HepG2 (cell line): ENCODE data around the gene PHLPP2. TPM values are rescaled to one million over a fixed set of nuclear protein-coding genes. Genes with fewer than 3 reads are reported as not detected.

Source experiments
- BATF2 ChIP-seq: sonication (generic); formaldehyde crosslinking; IDR thresholded peaks from 2 replicates; pipeline ENCODE4 v1.8.0; 2022; ENCODE audit warnings: mild to moderate bottlenecking, missing genetic modification reagents, moderate library complexity
- E2F5 ChIP-seq: sonication (generic); formaldehyde crosslinking; conservative IDR thresholded peaks from 2 replicates; pipeline ENCODE4 v1.4.0; 2020; ENCODE audit warnings: missing genetic modification reagents
- FIP1L1 ChIP-seq: fragments of 200-400 bp; formaldehyde crosslinking; IDR thresholded peaks from 2 replicates; pipeline ENCODE4 v1.6.1; 2018; ENCODE audit warnings: low read depth, mild to moderate bottlenecking, low read length, moderate library complexity, borderline replicate concordance; ENCODE audit not compliant: insufficient read depth
- FOSL2 ChIP-seq: sonication (generic); formaldehyde crosslinking; IDR thresholded peaks from 2 replicates; pipeline ENCODE4 v1.4.0; 2020; ENCODE audit warnings: missing genetic modification reagents
- FOXJ3 ChIP-seq: sonication (generic); formaldehyde crosslinking; IDR thresholded peaks from 2 replicates; pipeline ENCODE4 v1.4.0; 2020; ENCODE audit warnings: missing genetic modification reagents, mild to moderate bottlenecking, borderline replicate concordance
- FOXP1 ChIP-seq, 2 experiments: fragments of 450-650 bp in 1 of 2; IDR thresholded peaks; 2 replicates each; pipeline ENCODE4 v1.6.1; 2017 to 2018; ENCODE audit warnings: antibody characterized with exemption in 1 of 2
- GABPB1 ChIP-seq: IDR thresholded peaks from 2 replicates; pipeline ENCODE4 v1.6.1; 2016; ENCODE audit warnings: mild to moderate bottlenecking, missing genetic modification reagents, moderate library complexity, missing compliant biosample characterization
- GPN1 ChIP-seq: sonication (generic); formaldehyde crosslinking; IDR thresholded peaks from 2 replicates; pipeline ENCODE4 v1.5.1; 2020; ENCODE audit warnings: missing genetic modification reagents, borderline replicate concordance
- IKZF5 ChIP-seq: IDR thresholded peaks from 2 replicates; pipeline ENCODE4 v1.6.1; 2018; ENCODE audit warnings: missing genetic modification reagents, mild to moderate bottlenecking, missing compliant biosample characterization
- IRF1 ChIP-seq: sonication (generic); formaldehyde crosslinking; IDR thresholded peaks from 2 replicates; pipeline ENCODE4 v1.4.0; 2020; ENCODE audit warnings: low read depth, mild to moderate bottlenecking, missing genetic modification reagents
- KAT7 ChIP-seq: IDR thresholded peaks from 2 replicates; pipeline ENCODE4 v1.6.1; 2018; ENCODE audit warnings: borderline replicate concordance, missing compliant biosample characterization
- NCOA2 ChIP-seq: sonication (generic); formaldehyde crosslinking; IDR thresholded peaks from 2 replicates; pipeline ENCODE4 v1.8.0; 2022; ENCODE audit warnings: inconsistent platforms
- NCOR1 ChIP-seq: fragments of 200-600 bp; sonication (generic); IDR thresholded peaks from 2 replicates; pipeline ENCODE4 v1.7.0; 2017; ENCODE audit warnings: antibody characterized with exemption, low read length, borderline replicate concordance
- NFE2L1 ChIP-seq: sonication (generic); formaldehyde crosslinking; IDR thresholded peaks from 2 replicates; pipeline ENCODE4 v1.4.0; 2020; ENCODE audit warnings: missing genetic modification reagents, mild to moderate bottlenecking, borderline replicate concordance
- PHF8 ChIP-seq: sonication (generic); formaldehyde crosslinking; IDR thresholded peaks from 2 replicates; pipeline ENCODE4 v1.5.0; 2020; ENCODE audit warnings: missing genetic modification reagents
- RORA ChIP-seq: sonication (generic); formaldehyde crosslinking; IDR thresholded peaks from 2 replicates; pipeline ENCODE4 v1.5.0; 2020; ENCODE audit warnings: mild to moderate bottlenecking, missing genetic modification reagents, moderate library complexity
- SP1 ChIP-seq, 2 experiments: fragments of 450-650 bp in 1 of 2; sonication (generic) in 1 of 2; formaldehyde crosslinking in 1 of 2; IDR thresholded peaks; 2 replicates each; pipeline versions ENCODE4 v1.4.0 to v1.6.1; 2016 to 2020; ENCODE audit warnings: missing genetic modification reagents in 1 of 2
- TAF15 ChIP-seq: fragments of 200-400 bp; formaldehyde crosslinking; IDR thresholded peaks from one replicate; pipeline ENCODE4 v1.6.1; 2018; ENCODE audit warnings: mild to moderate bottlenecking, low read depth, low read length; ENCODE audit not compliant: poor library complexity, severe bottlenecking
- ZNF317 ChIP-seq: sonication (generic); formaldehyde crosslinking; IDR thresholded peaks from 2 replicates; pipeline ENCODE4 v1.5.0; 2020; ENCODE audit warnings: mild to moderate bottlenecking, missing genetic modification reagents
- ZNF414 ChIP-seq: sonication (generic); formaldehyde crosslinking; IDR thresholded peaks from 2 replicates; pipeline ENCODE4 v1.5.0; 2020; ENCODE audit warnings: missing genetic modification reagents
- ZNF441 ChIP-seq: sonication (generic); formaldehyde crosslinking; IDR thresholded peaks from 2 replicates; pipeline ENCODE4 v1.7.0; 2021; ENCODE audit warnings: missing genetic modification reagents, borderline replicate concordance
- ZNF512 ChIP-seq: sonication (generic); formaldehyde crosslinking; IDR thresholded peaks from 2 replicates; pipeline ENCODE4 v1.4.0; 2020; ENCODE audit warnings: mild to moderate bottlenecking, missing genetic modification reagents
- ZSCAN20 ChIP-seq: sonication (generic); formaldehyde crosslinking; IDR thresholded peaks from 2 replicates; pipeline ENCODE4 v1.4.0; 2020; ENCODE audit warnings: missing genetic modification reagents, mild to moderate bottlenecking, borderline replicate concordance
- polyA plus RNA-seq, 8 experiments: library from polyadenylated mRNA; depleted of rRNA in 3 of 8; stranded (reverse) in 7 of 8; unstranded in 1 of 8; fragments of >200 nt; fragmentation: Illumina TruSeq in 4 of 8; extraction: Trizol in 4 of 8; gene quantifications; 2 replicates each; pipeline versions ENCODE4 v1.2.1 to v1.2.3, GENCODE V29; 2011 to 2016; ENCODE audit warnings: low read depth in 4 of 8, missing spikeins in 1 of 8, mixed read lengths in 1 of 8; ENCODE audit not compliant: insufficient read depth in 1 of 8
- total RNA-seq, 5 experiments: library from RNA; depleted of rRNA; stranded (reverse); fragments of >200 nt; fragmentation: Illumina TruSeq; extraction: Trizol; gene quantifications; 2 replicates each; pipeline ENCODE4 v1.2.3, GENCODE V29; 2016; ENCODE audit warnings: low read depth in 1 of 5

Gene PHLPP2
- total and polyA plus RNA-seq, 2 of the 13 experiments (the other 11 are each of a cell fraction or from before 2014, with no cell fraction given), result 8.9 TPM

- TF ChIP-seq IKZF5 (CRISPR knock-in tag), result 0 out of 2 replicates have a peak, but pooled peaks have one; percentile 30
- TF ChIP-seq IRF1, result no peak
- peak; percentile 67; the same call in 1 of the 2 replicates for TF ChIP-seq KAT7
- TF ChIP-seq NCOR1, result no peak
- no peak for TF ChIP-seq FOXP1 (IDR thresholded peaks at IDR 0.05)
- TF ChIP-seq FOXP1 (CRISPR knock-in tag; IDR thresholded peaks at IDR 0.05), result peak; percentile 67; the same call in 1 of the 2 replicates
- no peak for TF ChIP-seq ZNF414 (CRISPR knock-in tag)
- peak; percentile 28; the same call in 1 of the 2 replicates for TF ChIP-seq NCOA2 (CRISPR knock-in tag)
- no peak for TF ChIP-seq ZNF512 (CRISPR knock-in tag)
- no peak for TF ChIP-seq FIP1L1
- TF ChIP-seq ZSCAN20 (CRISPR knock-in tag), result no peak
- TF ChIP-seq GABPB1 (CRISPR knock-in tag), result 0 out of 2 replicates have a peak, but pooled peaks have one; percentile 12
- no peak for TF ChIP-seq SP1 (IDR thresholded peaks at IDR 0.05)
- no peak for TF ChIP-seq SP1 (CRISPR knock-in tag; IDR thresholded peaks at IDR 0.05)
- TF ChIP-seq TAF15, result no peak
- TF ChIP-seq E2F5 (CRISPR knock-in tag), result no peak
- TF ChIP-seq NFE2L1 (CRISPR knock-in tag), result no peak
- no peak for TF ChIP-seq RORA (CRISPR knock-in tag)
- TF ChIP-seq FOSL2, result peak; percentile 50; the same call in 1 of the 2 replicates
- TF ChIP-seq ZNF441 (CRISPR knock-in tag), result no peak
- peak; percentile 36; the same call in 1 of the 2 replicates for TF ChIP-seq FOXJ3 (CRISPR knock-in tag)
- no peak for TF ChIP-seq PHF8
- TF ChIP-seq BATF2 (CRISPR knock-in tag), result no peak
- no peak for TF ChIP-seq ZNF317 (CRISPR knock-in tag)
- no peak for TF ChIP-seq GPN1
Observed at GRCh38 chr16:71666264-71666663, 58.2 kb downstream of the PHLPP2 start (continued).
